Stimulated activated CD4-positive, alpha-beta T cell treated with anti-CD3 and anti-CD28 coated beads, Interleukin-12 subunit alpha, Interleukin-12 subunit beta, amount 100 ng/mL, for 4 hours (primary cell): ENCODE results near the gene KDM6A.
"Not testable (repeated sequence)": the region's sequence is repeated elsewhere in the genome, so short reads cannot be mapped to it uniquely, and the experiment has no call there.

Experiments used
- DNase-seq: peaks from one replicate; pipeline ENCODE4 v3.0.0-alpha.2; 2020

The KDM6A gene

DNA sequence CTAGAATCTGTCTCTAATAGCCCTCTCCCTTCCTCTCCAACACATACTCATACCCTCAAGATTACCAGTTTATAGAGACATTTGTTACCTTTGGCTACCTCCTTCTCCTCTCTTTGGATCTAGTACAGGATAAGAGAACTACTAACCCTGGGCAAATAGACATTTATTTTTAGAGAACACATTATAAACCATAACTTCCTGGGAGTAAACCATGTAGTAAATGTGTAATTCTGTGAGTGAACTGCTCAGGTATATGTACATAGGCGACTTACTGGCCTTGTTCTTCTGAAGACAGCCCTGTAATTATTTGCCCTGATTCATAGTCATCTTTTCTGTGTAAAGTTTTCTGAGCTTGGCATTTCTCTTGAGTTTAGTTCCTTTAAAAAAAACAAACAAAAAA, 94.2 kb downstream of the KDM6A start:
- no peak for DNase-seq

DNA sequence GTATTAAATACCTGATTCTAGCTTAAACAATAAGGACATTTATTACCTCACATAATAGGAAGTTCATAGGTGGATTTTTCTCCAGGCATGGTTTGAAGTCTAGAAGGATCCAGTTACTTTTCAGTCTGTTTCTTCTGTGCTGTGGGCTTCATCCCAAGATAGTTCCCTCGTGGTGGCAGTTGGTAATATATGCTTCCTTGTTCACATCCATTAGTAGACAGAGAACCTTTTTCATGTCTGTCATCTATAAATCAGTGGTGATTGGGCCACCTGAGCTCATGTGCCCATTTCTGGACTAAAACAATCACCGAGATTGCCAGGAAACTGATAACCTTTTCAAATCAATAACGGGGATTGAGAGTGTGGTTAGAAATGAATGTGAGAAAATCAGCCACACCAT, 97.7 kb downstream of the KDM6A start:
- no peak for DNase-seq

DNA sequence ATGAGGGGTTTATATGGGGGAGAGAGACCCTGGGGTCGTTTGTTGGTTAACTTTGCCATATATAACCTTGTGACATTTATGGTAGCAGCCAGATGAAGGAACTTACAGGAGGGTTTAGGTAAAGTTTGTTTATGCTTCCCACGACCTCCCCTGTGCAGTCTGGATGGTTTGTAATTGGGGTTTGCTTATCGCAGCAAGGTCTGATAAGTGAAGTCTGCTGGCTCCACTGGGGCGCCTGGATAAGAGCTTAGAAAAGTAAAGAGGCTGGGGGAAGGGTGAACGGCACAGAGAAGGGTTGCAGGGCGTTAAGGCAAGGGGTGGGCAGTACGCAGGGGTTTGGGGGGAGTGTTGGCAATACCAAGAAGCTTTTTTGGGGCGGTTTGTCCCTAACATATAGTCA, 98.7 kb downstream of the KDM6A start:
- no peak for DNase-seq

DNA sequence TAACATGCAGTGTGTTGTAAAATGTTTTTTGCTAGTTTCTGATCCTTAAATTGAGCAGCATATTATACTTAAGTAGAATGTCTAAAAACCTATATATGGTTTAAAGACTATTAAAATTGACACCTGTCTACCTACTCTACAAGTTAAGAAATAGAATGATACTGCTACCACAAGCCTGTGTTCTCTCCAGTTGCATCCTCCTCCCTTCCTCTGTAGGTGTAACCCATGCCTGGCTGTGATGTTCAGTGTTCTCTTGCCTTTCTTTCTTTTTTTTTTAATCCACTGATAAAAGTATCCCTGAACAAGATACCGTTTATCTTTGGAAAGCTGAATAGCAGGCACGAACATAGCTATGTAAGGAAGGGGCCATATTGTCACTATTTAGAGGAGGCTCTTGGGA, 99.1 kb downstream of the KDM6A start:
- no peak for DNase-seq

DNA sequence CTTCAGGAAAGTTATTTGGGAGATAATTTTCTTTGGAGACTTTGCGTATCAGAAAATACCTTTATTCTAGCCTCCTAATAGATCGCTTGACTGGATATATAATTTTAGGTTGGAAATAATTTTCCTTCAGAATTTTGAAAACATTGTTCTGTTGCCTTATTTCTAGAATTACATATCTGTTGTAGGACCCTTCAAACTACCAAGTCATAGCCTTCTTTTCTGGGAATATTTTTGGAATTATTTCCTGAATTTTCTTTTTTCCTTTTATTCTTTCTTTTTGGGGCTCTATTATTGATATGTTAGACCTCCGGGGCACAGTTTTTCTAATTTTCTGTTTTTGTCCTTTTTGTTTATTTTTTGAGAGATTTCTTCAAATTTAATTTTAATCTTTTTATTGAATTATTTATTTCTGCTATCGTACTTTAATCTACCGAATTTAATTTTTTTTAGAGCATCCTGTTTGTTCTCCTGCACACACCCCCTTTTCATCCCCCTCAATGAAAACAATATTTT, 100.5 kb downstream of the KDM6A start:
- DNase-seq: no peak

DNA sequence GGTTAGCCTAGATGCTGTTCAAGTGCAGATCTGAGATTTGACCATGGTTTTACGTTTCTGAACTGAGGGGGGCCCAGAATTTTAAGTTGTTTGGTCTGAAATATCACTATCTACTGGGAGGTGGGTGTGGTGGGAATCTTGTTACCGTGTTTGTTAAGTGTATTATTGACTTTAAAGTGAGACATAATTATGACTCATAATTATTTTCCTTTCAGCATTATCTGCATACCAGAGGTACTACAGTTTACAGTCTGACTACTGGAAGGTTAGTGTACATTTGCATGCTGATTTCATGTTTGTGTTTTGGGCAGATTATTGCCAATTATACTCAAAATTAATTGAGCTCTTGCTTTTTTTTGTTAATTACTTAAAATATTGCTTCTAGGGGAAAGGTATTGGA, 101.5 kb downstream of the KDM6A start:
- DNase-seq: no peak

DNA sequence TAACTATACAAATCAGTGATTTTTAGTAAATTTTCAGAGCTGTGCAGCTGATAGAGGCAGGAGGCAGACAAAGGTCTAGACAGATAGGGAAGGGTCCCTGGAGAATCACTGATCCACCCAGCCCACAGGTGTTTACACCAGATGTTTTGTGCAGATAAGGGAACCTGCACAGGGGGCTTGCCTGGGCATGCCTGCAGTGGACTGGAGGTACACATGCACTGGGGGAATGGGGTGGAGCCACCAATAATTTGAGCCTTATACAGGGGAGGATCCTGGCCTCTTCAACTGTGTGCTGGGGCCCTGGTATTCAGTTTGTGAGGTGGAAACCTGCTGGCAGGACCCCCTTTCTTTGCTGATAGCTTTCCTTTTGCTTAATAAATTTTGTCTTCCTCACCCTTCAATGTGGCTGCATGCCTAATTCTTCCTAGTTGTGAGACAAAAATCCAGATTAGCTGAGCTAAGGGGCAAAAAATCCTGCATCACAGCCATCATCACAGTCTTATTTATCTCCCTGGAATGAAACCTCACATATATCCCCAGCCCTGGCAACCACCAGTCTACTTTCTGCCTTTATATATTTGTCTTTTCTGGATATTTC, 102.8 kb downstream of the KDM6A start:
- no peak for DNase-seq

DNA sequence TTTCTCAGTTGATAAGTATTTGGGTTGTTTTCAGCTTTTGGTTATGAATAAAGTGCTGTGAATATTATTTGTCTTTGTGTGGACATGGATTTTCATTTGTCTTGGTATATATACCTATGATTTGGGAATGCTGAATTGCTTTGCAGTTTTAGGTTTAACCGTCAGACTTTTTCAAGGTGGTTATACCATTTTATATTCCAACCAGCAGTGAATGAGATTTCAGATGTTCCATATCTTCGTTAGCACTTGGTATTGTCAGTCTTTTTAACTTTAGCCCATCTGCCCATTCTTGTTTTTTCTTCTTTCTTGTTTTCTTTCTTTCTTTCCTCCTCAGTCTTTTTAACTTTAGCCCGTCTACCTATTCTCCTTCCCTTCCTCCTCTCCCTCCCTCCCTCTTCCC, 106.0 kb downstream of the KDM6A start:
- DNase-seq: no peak

DNA sequence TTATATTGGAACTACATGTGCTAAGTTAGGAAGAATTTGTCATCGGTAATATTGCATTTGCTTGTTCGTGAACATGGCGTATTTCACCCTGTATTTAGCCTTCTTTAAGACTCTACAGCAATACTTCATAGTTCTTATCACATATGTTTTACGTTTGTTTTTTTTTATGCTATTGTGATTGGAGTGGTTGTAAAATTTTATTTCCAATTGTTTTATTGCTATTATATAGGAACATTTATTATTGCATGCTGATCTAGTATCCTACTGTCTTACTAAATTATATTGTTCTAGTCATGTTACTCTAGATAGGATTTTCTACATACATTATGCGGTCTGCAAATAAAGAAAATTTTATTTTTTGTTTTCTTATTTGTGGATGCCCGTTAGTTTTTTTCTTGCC, 107.4 kb downstream of the KDM6A start:
- DNase-seq: no peak

DNA sequence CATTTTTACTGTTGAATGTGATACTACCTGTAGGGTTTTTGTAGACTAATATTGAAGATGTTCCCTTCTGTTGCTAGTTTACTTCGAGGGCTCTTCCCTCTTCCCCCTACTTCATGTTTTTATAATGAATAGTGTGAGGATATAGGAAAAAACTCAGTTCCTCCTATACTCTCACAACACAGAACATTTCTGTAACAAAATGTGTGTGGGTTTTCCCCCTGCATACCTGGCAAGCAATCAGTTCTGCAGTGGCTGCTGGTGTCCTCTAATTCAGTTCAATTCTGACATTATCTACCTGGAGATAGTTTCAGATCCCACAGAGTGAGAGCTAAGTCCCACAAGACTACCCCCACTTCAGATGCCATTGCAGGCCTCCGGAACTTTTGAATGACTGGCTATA, 107.9 kb downstream of the KDM6A start:
- DNase-seq: no peak

DNA sequence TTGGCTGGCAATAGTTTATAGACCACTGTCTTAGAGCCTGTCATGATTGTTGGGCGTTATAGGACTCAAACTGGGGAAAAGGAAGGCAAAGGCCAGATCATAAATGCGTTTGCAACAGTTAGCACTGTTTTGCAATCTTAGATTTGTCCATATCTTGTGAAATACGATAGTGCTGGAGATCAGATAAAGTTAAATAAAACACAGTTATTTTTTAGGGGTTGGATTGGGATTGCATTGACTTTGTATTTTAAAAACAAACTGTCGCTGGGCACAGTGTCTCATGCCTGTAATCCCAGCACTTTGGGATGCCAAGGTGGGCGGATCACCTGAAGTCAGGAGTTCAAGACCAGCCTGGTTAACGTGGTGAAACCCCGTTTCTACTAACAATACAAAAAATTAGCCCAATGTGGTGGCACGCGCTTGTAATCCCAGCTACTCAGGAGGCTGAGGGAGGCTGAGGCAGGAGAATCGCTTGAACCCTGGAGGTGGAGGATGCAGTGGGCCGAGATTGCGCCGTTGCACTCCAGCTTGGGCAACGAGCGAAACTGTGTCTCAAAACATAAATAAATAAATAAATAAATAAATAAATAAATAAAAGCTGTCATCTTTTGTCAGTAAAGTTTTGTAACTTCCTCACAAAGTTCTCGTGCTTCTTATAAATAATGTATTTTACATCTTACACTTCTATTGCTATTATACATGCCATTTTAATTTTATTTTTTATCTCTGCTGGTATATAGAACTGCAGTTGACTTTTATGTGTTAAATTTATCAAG, 117.2 kb downstream of the KDM6A start:
- no peak for DNase-seq

DNA sequence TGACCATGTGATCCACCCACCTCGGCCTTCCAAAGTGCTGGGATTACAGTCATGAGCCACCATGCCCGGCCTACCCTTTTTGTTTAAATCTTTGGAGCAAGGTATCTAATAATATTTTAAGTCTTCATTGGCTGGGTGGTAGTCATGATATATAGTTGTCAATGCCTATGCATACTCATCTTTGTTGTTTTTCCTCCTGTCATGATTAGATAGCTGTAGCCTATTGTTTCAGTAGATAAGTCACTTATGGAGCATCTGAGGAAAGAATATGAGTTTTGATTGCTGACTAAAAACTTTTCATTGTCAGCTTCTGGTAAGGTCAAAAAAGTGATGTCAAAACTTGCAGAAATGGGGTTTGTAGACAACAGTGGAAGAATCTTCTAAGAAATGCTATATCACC, 119.8 kb downstream of the KDM6A start:
- no peak for DNase-seq

DNA sequence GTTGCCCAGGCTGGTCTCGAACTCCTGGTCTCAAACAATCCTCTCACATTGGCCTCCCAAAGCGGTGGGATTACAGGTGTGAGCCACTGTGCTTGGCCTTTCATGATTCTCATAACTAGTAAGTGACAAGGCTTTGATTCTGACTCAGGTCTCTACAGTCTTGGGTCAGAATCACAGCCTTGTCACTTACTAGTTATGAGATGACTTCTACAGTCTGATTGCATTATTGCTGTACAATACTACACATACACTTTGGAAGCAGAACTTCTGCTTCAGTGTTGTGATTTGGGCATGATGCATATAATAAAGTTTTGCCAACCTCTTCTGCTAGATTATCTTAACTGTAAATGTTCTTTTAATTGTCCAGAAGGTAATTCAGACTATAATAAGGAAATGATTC, 123.3 kb downstream of the KDM6A start:
- no peak for DNase-seq

DNA sequence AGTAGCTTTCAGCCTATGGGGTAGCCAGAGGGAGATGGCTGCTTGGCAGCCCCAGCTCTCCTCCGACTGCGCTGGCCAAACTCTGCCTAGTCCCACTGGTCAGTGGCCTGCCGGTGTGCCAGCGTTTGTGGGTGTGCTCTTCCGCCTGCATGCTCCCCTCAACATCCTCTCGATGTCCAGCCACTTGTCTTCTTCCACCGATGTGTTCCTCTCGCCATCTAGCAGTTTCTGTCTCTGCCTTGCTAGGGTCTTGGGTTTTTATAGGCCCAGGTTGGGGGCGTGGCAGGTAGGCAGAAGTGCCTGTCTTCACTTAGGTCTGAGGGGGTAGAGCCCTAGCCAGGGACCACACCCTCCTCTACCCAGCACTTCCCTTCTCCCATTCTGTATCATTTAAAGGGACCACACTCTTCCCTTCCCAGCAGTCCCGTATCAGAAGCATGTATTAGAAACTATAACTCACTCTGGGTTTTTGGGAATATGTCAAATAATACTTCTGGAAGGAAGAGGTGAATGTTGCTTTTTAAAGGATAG, 124.4 kb downstream of the KDM6A start:
- no peak for DNase-seq

DNA sequence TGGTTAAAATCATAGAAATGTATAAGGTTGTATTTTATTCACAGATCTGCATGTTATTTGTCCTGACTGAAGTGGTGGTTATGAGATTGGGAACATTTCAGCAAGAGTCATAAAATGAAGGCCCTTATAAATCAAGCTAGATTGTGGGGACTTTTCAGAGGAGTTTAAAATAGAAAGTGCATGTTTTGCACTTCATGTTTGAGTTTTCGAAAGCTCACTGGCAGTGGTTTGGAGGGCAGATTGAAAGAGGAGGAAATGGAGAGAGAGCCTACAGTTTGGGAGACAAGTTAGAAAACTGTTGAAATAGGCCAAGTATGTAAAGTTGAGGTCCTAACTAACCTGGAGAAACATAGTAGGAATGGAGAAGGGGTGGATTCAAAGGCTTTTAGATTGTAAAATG, 124.9 kb downstream of the KDM6A start:
- DNase-seq: no peak

DNA sequence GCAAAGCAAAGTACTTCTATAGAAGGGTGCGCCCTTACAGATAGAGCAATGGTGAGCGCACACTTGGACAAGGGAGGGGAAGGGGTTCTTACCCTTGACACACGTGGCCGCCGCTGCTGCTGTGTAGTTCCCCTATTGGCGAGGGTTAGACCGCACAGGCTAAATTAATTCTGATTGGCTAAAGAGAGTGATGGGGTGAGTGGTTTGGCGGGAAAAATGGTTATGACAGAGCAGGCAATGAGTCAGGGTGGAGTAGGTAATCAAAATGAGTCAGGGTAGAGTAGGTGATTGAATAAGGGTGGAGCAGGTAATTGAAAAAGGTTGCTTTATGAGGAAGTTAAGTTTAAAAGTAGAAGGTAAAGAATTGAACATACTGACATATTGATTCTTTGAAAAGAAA, 126.2 kb downstream of the KDM6A start:
- DNase-seq: not testable (repeated sequence)

DNA sequence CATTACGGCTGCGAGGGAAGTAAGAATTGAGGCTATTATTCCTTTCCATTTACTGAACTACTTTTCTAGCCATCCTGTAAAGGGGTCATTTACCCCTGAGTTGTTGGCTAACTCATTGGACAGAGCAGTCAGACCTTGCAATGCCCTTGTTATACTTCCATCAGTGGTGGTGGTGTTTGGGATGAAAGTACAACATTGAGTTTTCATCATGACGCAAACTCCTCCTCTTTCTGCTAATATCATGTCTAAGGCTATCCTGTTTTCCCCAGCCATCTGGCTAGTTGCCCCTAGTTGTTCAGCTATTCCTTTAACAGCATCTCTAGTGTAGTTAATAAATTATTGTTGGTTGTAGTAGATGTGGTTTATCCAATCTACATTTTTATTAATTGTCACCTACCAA, 126.9 kb downstream of the KDM6A start:
- DNase-seq: not testable (repeated sequence)

DNA sequence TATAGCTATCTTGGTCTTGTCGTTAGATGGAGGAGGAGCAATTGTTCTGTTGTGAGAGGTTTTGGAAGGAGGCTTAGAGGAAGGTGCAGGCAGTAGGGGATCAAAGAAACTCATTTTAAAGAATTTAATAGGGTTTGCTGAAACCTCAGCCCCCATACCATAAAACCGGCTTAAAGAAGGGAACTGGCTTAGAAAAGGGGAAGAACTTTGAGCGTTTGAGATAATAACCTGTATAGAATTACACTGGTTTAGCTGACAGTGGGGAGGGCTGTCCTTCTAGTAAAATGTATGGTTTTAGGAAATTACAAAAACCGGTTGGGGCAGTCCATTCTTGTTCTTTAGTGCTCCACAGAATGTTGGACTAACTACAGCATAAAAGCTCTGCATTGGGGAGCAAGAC, 128.1 kb downstream of the KDM6A start:
- no peak for DNase-seq

DNA sequence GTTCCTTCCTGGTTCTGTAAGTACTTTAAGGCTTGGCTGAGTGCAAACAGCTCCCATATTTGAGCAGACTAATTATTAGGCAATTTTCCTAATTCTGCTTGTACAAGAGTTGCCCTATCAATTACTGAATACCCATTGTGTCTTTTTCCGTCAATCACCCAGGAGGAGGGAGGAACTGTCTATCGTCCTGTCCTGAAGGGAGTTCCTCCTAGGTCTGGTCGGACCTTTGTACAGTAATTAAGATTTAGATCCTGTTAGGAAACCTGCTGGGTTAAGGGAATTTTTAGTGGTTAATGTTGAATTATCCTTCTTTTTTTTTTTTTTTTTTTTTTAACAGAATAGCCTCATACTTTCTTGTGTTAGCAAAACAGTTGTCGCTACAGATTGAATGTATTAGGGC, 130.1 kb downstream of the KDM6A start:
- DNase-seq: no peak

DNA sequence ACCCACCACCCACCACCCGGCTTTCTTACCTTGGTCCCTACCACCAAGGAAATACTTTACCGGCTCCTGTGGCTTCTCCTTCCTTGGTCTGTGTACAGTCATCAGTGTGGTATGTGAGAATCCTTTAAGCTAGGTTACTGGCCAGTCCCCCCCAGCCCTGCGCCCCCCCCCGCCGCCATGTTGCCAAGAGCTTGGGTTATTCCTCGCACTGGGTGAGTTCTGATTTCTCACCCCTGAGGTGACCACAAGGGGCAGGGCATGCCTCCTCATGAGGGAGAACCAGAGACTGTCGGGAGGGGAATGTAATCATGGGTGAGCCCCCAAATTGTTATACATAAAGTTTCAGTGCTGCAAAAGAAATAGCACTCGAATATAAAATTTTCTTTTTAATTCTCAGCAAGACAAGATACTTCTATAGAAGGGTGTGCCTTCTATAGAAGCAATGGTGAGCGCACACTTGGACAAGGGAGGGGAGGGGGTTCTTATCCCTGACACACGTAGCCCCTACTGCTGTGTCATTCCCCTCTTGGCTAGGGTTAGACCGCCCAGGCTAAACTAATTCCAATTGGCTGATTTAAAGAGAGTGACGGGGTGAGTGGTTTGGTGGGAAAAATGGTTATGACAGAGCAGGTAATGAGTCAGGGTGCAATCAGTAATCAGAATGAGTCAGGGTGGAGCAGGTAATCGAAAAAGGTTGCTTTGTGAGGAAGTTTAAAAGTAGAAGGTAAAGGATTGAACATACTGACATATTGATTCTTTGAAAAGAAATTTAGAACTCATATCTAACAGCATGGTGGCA, 133.2 kb downstream of the KDM6A start:
- no peak for DNase-seq

DNA sequence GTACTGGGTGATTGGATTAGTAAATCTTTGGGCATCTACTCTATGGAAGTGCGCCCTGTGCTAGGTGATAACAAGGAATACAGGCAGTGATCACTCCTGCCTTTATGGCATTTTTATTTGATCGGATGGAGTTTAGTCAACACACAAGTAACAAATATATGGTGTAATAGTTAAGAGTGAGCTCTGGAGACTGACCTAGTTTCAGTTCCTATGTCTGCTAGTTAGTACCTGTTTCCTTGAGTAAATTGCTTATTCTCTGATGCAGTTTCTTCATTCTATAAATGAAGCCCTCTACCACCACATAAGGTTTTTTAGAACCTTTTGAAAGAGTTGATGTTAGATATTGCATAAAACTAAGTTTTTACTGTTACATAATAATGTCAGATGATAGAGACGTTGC, 134.6 kb downstream of the KDM6A start:
- no peak for DNase-seq

DNA sequence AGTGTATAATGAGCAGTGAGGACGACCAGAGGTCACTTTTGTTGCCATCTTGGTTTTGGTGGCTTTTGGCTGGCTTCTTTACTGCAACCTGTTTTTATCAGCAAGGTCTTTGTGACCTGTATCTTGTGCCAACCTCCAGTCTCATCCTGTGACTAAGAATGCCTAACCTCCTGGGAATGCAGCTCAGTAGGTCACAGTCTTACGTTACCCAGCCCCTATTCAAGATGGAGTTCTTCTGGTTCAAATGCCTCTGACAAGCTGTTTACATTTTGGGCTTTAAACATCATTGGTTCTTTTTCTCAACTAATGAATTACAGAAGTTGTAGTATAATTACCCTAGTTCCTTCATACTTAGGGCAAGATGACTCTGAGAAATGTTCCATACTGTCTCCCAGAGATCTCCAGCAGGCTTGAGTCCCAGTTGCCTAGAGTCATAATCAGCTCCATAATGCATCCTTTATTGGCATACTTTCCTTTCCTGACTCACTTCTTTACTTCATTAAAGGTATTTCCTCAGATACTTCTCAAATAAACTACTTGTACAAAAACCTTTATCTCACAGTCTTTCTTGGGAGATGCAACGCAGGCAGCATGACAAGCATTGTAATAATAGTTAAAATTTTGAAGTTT, 136.5 kb downstream of the KDM6A start:
- DNase-seq: no peak

DNA sequence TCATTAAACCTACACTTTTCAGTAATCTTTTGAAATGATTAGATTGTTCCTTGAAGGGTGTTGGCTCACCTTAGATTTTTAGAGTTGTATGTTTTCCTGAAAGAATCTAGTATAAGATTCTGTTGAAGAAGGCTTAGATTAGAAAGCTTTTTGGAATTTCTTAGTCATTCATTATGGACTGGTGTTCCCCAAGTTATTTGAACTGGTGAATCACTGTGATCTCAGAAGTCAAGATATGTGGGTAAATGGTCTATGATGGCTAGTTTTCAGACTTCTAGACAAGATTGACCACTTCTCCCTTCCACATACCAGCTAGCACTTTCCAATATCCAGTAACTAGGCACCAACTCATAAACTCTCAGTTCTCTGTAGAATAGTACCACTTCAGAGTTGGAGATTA, 138.1 kb downstream of the KDM6A start:
- no peak for DNase-seq
